ENCODE data around the gene SENP5.

DNA sequence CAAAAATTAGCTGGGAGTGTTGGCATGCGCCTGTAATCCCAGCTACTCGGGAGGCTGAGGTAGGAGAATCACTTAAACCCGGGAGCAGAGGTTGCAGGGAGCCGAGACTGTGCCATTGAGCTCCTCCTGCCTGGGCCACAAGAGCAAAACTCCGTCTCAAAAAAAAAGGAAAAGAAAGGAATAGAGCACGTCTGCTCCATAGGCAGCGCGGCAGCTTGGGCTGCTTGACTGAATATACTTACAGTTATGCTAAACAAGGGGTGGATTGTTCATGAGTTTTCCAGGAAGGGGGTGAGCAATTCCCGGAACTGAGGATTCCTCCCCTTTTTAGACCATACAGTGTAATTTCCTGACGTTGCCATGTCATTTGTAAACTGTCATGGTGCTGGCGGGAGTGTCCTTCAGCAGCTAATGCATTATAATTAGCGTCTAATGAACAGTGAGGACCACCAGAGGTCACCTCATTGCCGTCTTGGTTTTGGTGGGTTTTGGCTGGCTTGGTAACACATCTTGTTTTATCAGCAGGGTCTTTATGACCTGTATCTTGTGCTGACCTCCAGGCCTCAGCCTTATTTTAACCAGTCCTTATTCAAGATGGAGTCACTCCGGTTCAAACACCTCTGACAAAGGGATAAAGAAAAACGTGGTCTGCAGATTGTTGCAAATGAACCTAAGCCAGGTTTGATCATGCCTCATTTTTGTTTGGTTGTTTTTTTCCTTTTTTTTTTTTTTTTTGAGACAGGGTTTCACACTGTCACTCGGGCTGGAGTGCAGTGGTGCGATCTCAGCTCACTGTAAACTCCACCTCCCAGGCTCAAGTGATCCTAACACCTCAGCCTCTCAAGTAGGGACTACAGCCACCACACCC lies 24.9 kb upstream of the SENP5 start:
- no peak for TF ChIP-seq POLR2A (IDR thresholded peaks at IDR 0.05)
- TF ChIP-seq, protein P1, sequence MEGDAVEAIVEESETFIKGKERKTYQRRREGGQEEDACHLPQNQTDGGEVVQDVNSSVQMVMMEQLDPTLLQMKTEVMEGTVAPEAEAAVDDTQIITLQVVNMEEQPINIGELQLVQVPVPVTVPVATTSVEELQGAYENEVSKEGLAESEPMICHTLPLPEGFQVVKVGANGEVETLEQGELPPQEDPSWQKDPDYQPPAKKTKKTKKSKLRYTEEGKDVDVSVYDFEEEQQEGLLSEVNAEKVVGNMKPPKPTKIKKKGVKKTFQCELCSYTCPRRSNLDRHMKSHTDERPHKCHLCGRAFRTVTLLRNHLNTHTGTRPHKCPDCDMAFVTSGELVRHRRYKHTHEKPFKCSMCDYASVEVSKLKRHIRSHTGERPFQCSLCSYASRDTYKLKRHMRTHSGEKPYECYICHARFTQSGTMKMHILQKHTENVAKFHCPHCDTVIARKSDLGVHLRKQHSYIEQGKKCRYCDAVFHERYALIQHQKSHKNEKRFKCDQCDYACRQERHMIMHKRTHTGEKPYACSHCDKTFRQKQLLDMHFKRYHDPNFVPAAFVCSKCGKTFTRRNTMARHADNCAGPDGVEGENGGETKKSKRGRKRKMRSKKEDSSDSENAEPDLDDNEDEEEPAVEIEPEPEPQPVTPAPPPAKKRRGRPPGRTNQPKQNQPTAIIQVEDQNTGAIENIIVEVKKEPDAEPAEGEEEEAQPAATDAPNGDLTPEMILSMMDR (IDR thresholded peaks at IDR 0.05) = no peak
